ENCODE data around the gene DDAH1.

- no peak for TF ChIP-seq CTCF (IDR thresholded peaks at IDR 0.05; ENCODE audit: poor library complexity)
- TF ChIP-seq EZH2 (IDR thresholded peaks at IDR 0.05; ENCODE audit: borderline replicate concordance): no peak
- no peak for TF ChIP-seq EZH2phosphoT487 (IDR thresholded peaks at IDR 0.05; ENCODE audit: low read depth, severe bottlenecking, unreplicated experiment)
Measured at GRCh38 chr1:85333186-85333585, 131.8 kb downstream of the DDAH1 start.
